ENCODE measurements around the gene ATP2C2.

ATP2C2 gene

GRCh38 chr16:84458606-84459532 lies 90.5 kb downstream of the ATP2C2 start:
- no peak for DNase-seq (ENCODE audit: low spot score)
- no peak for TF ChIP-seq CTCF (IDR thresholded peaks at IDR 0.05; ENCODE audit: extremely low read depth, missing control alignments)

DNA sequence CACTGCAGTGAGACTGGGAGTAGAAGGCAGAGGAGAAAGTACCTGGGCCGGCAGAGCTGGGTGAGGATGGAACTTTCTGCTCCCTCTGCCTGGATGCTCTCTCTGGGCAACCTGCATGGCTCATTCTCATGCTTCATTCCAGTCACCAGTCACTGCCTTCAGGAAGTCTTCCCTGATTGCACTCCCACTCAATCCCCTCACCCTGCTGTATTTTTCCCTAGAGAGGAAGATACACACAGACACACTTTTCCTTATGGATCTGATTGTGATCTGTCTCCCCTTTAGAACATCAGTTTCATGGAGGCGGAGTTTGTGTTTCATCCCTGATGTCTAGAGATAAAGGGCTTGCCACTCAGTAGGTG lies 91.2 kb downstream of the ATP2C2 start:
- TF ChIP-seq CTCF (IDR thresholded peaks at IDR 0.05; ENCODE audit: extremely low read depth, missing control alignments), result no peak
- DNase-seq (ENCODE audit: low spot score), result no peak

DNA sequence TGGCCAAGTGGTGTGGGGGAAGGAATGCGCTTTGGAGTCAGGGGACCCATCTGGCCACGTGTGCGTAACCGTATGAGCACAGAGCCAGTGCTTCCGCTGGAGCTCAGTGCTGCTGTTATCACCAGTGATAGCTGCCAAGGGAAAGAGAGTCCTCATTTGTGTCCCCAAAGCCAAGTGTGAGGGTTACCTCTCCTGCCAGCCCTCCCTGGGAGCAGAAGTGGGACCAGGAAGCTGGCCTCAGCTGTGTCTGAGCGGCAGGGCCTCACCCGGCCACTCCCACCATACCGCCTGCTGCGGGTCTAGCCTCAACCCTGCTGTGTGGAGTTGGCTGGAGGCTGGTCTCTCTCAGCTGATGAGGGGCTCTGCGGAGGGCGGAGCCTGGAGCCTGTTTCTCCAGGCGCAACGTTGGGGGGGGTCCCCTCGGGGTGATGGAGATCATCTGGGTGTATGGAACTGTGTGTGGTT lies 91.6 kb downstream of the ATP2C2 start:
- DNase-seq (ENCODE audit: low spot score), result no peak
- TF ChIP-seq CTCF (IDR thresholded peaks at IDR 0.05; ENCODE audit: extremely low read depth, missing control alignments), result no peak

GRCh38 chr16:84460406-84461028 lies 92.2 kb downstream of the ATP2C2 start:
- no peak for DNase-seq (ENCODE audit: low spot score)
- TF ChIP-seq CTCF (IDR thresholded peaks at IDR 0.05; ENCODE audit: extremely low read depth, missing control alignments), result no peak

GRCh38 chr16:84461029-84461412 lies 92.7 kb downstream of the ATP2C2 start:
- no peak for TF ChIP-seq CTCF (IDR thresholded peaks at IDR 0.05; ENCODE audit: extremely low read depth, missing control alignments)
- no peak for DNase-seq (ENCODE audit: low spot score)

GRCh38 chr16:84461413-84462295 lies 93.3 kb downstream of the ATP2C2 start:
- no peak for TF ChIP-seq CTCF (IDR thresholded peaks at IDR 0.05; ENCODE audit: extremely low read depth, missing control alignments)
- DNase-seq (ENCODE audit: low spot score), result no peak

Measured in GM20000 (cell line).